B cell (primary cell): ENCODE measurements around the gene CEP63. TPM values are rescaled to one million over a fixed set of nuclear protein-coding genes. Genes with fewer than 3 reads are reported as not detected.

Experiments
- ATAC-seq: fragments of 200-7000 bp; cut with Tn5 transposase; one replicate; pipeline ENCODE4 v1.10.0; 2021; ENCODE audit warnings: low read depth, mild to moderate bottlenecking, moderate number of reproducible peaks, moderate library complexity
- CTCF ChIA-PET: fragments of 350-600 bp; sonication (Branson Sonifier 250); formaldehyde crosslinking; loops from one replicate; lab custom pipeline; 2021; ENCODE audit warnings: antibody characterized with exemption, inconsistent platforms; lab: Charles Lee
- POLR2A ChIA-PET: fragments of 350-600 bp; sonication (Branson Sonifier 250); formaldehyde crosslinking; loops from one replicate; lab custom pipeline; 2021; ENCODE audit warnings: antibody characterized with exemption; lab: Charles Lee
- DNase-seq: peaks from one replicate; pipeline ENCODE4 v3.0.0; 2013
- H2AFZ ChIP-seq: 2 replicates; pipeline ENCODE4 v1.6.1; 2012; ENCODE audit warnings: mild to moderate bottlenecking, low read depth, low read length; ENCODE audit not compliant: insufficient read depth, poor library complexity, severe bottlenecking
- H3K27ac ChIP-seq, 2 donors: 1 replicate in 1 of 2; 2 replicates in 1 of 2; pipeline ENCODE4 v1.5.1; 2012 to 2013; ENCODE audit warnings: low read length in 2 of 2, mild to moderate bottlenecking in 2 of 2, moderate library complexity in 1 of 2
- H3K27me3 ChIP-seq, 4 experiments: fragments of 200-600 bp in 1 of 4; sonication (generic) in 1 of 4; replicated peaks in 1 of 4; 1 replicate in 2 of 4; 2 replicates in 2 of 4; pipeline versions ENCODE4 v1.6.1 to v1.7.0; 2013 to 2016; ENCODE audit warnings: low read length in 3 of 4, mild to moderate bottlenecking in 2 of 4, mixed read lengths in 1 of 4, moderate library complexity in 1 of 4; ENCODE audit not compliant: insufficient read depth in 4 of 4, control insufficient read depth in 3 of 4; ENCODE audit errors: control extremely low read depth in 1 of 4
- H3K36me3 ChIP-seq, 2 experiments: replicated peaks in 1 of 2; 1 replicate in 1 of 2; 2 replicates in 1 of 2; pipeline versions ENCODE4 v1.6.1 to v1.7.1; 2013; ENCODE audit warnings: low read length in 1 of 2; ENCODE audit not compliant: insufficient read depth in 2 of 2, control insufficient read depth in 1 of 2; ENCODE audit errors: control extremely low read depth in 1 of 2, extremely low read depth in 1 of 2
- H3K4me1 ChIP-seq, 2 donors: fragments of 200-600 bp in 1 of 2; sonication (generic) in 1 of 2; 1 replicate in 1 of 2; 2 replicates in 1 of 2; pipeline versions ENCODE4 v1.5.1 to v1.6.1; 2013 to 2017; ENCODE audit warnings: low read length in 2 of 2; ENCODE audit not compliant: control insufficient read depth in 2 of 2, insufficient read depth in 2 of 2
- H3K4me2 ChIP-seq: replicated peaks from 2 replicates; pipeline ENCODE3; 2012; ENCODE audit warnings: mild to moderate bottlenecking, low read depth, low read length; ENCODE audit not compliant: poor library complexity, severe bottlenecking
- H3K4me3 ChIP-seq, 5 experiments: fragments of 200-600 bp in 1 of 5; sonication (generic) in 1 of 5; 1 replicate in 3 of 5; 2 replicates in 2 of 5; pipeline versions ENCODE4 v1.5.1 to v1.7.0; 2011 to 2016; ENCODE audit warnings: low read length in 4 of 5, mild to moderate bottlenecking in 4 of 5, low read depth in 2 of 5, control low read depth in 1 of 5, moderate library complexity in 1 of 5; ENCODE audit not compliant: insufficient read depth in 1 of 5; ENCODE audit errors: control extremely low read depth in 1 of 5, extremely low read depth in 1 of 5
- H3K79me2 ChIP-seq: fragments of 200-600 bp; sonication (generic); one replicate; pipeline ENCODE4 v1.6.0; 2016; ENCODE audit warnings: low read length; ENCODE audit not compliant: control insufficient read depth, insufficient read depth
- H3K9ac ChIP-seq: fragments of 200-600 bp; sonication (generic); 2 replicates; pipeline ENCODE4 v1.6.1; 2017; ENCODE audit warnings: mild to moderate bottlenecking, low read length, moderate library complexity
- H3K9me3 ChIP-seq, 3 donors: one replicate each; pipeline versions ENCODE4 v1.6.1 to v1.7.1; 2013; ENCODE audit warnings: low read length in 2 of 3; ENCODE audit not compliant: control insufficient read depth in 2 of 3, insufficient read depth in 1 of 3; ENCODE audit errors: control extremely low read depth in 1 of 3
- H4K20me1 ChIP-seq: 2 replicates; pipeline ENCODE4 v1.6.0; 2012; ENCODE audit warnings: mild to moderate bottlenecking, low read length; ENCODE audit not compliant: insufficient read depth, control insufficient read depth, poor library complexity, severe bottlenecking
- H3K27ac Mint-ChIP-seq: one replicate; pipeline ENCODE4 v1.8.0; 2021; ENCODE audit warnings: mixed read lengths
- H3K27me3 Mint-ChIP-seq: one replicate; pipeline ENCODE4 v1.8.0; 2021; ENCODE audit warnings: mixed read lengths
- H3K4me1 Mint-ChIP-seq: one replicate; pipeline ENCODE4 v1.8.0; 2021; ENCODE audit warnings: mixed read lengths
- H3K4me3 Mint-ChIP-seq: one replicate; pipeline ENCODE4 v1.8.0; 2021; ENCODE audit warnings: mixed read lengths
- H3K9me3 Mint-ChIP-seq: one replicate; pipeline ENCODE4 v1.8.0; 2022; ENCODE audit warnings: mixed read lengths; ENCODE audit not compliant: insufficient read depth
- CTCF ChIP-seq: fragments of 200-600 bp; IDR thresholded peaks from one replicate; pipeline ENCODE4 v1.8.0; 2022; ENCODE audit warnings: antibody characterized with exemption, mild to moderate bottlenecking
- EZH2 ChIP-seq: IDR thresholded peaks from 2 replicates; pipeline ENCODE4 v1.6.1; 2012; ENCODE audit warnings: borderline replicate concordance, low read depth, mild to moderate bottlenecking, moderate library complexity, low read length; ENCODE audit not compliant: insufficient read depth, poor library complexity, severe bottlenecking
- WGBS: methylation state at CpG from one replicate; pipeline ENCODE4 v1.1.5; 2013; ENCODE audit warnings: missing lambda C conversion rate; ENCODE audit not compliant: insufficient coverage; 5-methylcytosine and 5-hydroxymethylcytosine counted together
- intact Hi-C: fragments of 100-400 bp; cut with micrococcal nuclease; formaldehyde crosslinking; loops from one replicate; pipeline ENCODE4 v1.10.0; 2022
- polyA plus RNA-seq: library from polyadenylated mRNA; depleted of rRNA; stranded (reverse); fragments of >200 nt; gene quantifications from 2 replicates; pipeline ENCODE4 v1.2.3, GENCODE V29; 2012
- total RNA-seq, 2 donors: library from RNA; stranded (reverse); fragments of 120-200 nt in 1 of 2; gene quantifications; 1 replicate in 1 of 2; 2 replicates in 1 of 2; pipeline versions ENCODE4 v1.2.3 to v1.2.4, GENCODE V29; 2013 to 2022

The CEP63 gene
- total and polyA plus RNA-seq, 2 donors (not counting 1 experiment from before 2014, with no cell fraction given), result 9.6 to 35.6 TPM

- intact Hi-C loops, result no loop called here
Measured at GRCh38 chr3:134576426-134576825, 90.6 kb downstream of the CEP63 start.

GRCh38 chr3:134576831-134577230, 91.0 kb downstream of the CEP63 start:
- 100% methylated on average over 3 of the region's 3 CpGs for WGBS
- no peak overlapping the region for H3K4me3 ChIP-seq
- H3K4me1 Mint-ChIP-seq, result no peaks in the 10 kb centered on the region
- no peak overlapping the region for H3K4me3 Mint-ChIP-seq
- peaks cover 4% of the 10 kb centered on the region for H3K9me3 Mint-ChIP-seq
- TF ChIP-seq CTCF (no peak), EZH2 (no peak)
- H3K36me3 ChIP-seq, result no peaks in the 10 kb centered on the region
- ATAC-seq (no peak), DNase-seq (no peak)
- no peak overlapping the region for H3K9ac ChIP-seq
- no peak overlapping the region for H3K27ac ChIP-seq
- no peaks in the 10 kb centered on the region for H3K4me1 ChIP-seq
- ChIA-PET POLR2A (no interaction called here), CTCF (interaction anchor here (0.6 kb wide), 1 partner anchor 1467 kb away, joined by 3 read pairs; no protein-coding TSS in a partner anchor)
- no peaks in the 10 kb centered on the region for H4K20me1 ChIP-seq
- H3K4me2 ChIP-seq, result no peak overlapping the region
- intact Hi-C loops, result no loop called here
- H3K27ac Mint-ChIP-seq, result no peak overlapping the region
- no peaks in the 10 kb centered on the region for H3K27me3 ChIP-seq
- no peak overlapping the region for H2AFZ ChIP-seq
- no peaks in the 10 kb centered on the region for H3K27me3 Mint-ChIP-seq
- H3K9me3 ChIP-seq, result peaks cover 0 to 15% (median 0%) of the 10 kb centered on the region in 3 donors
- H3K79me2 ChIP-seq, result no peaks in the 10 kb centered on the region

More at GRCh38 chr3:134576426-134576825, 90.6 kb downstream of the CEP63 start:
- CTCF ChIA-PET, result no interaction called here
- no peak for TF ChIP-seq CTCF
- no peak for TF ChIP-seq EZH2
- no peaks in the 10 kb centered on the region for H3K4me1 Mint-ChIP-seq
- DNase-seq, result no peak
- H3K4me3 Mint-ChIP-seq, result no peak overlapping the region
- Histone ChIP-seq H3K4me1 (no peaks in the 10 kb centered on the region), H3K27ac (no peak overlapping the region), H3K36me3 (no peaks in the 10 kb centered on the region), H3K79me2 (no peaks in the 10 kb centered on the region), H4K20me1 (no peaks in the 10 kb centered on the region), H3K4me2 (no peak overlapping the region), H3K4me3 (no peak overlapping the region), H3K9ac (no peak overlapping the region), H3K9me3 (peaks cover 0 to 13% (median 0%) of the 10 kb centered on the region in 3 donors), H3K27me3 (no peaks in the 10 kb centered on the region), H2AFZ (no peak overlapping the region)
- H3K9me3 Mint-ChIP-seq, result peaks cover 4% of the 10 kb centered on the region
- no peak overlapping the region for H3K27ac Mint-ChIP-seq
- WGBS, result 90% methylated on average over 6 of the region's 6 CpGs
- H3K27me3 Mint-ChIP-seq, result no peaks in the 10 kb centered on the region
- no peak for ATAC-seq
- POLR2A ChIA-PET, result no interaction called here
